Measurements from ENCODE around the gene KCNN4.
"Not testable (repeated sequence)": the region's sequence is repeated elsewhere in the genome, so short reads cannot be mapped to it uniquely, and the experiment has no call there.

Gene KCNN4

GRCh38 chr19:43780706-43781525 is at the start of gene KCNN4:
Gene KCNN4 (minus strand): TSS chr19:43780973. CDS start chr19:43780861, 112 bp downstream.
- no peak for DNase-seq

GRCh38 chr19:43826787-43827754 is 46.3 kb upstream of the KCNN4 start, which contains the start of gene ZNF283:
Gene ZNF283 (plus strand): TSS chr19:43827321. CDS start chr19:43833505, 6,184 bp downstream.
- peak; percentile 75 for DNase-seq

- DNase-seq: not testable (repeated sequence)
Measured at GRCh38 chr19:43824572-43824971, 43.8 kb upstream of the KCNN4 start.

- DNase-seq: not testable (repeated sequence)
Measured at GRCh38 chr19:43823856-43824255, 43.1 kb upstream of the KCNN4 start.

GRCh38 chr19:43820884-43821215 is 40.1 kb upstream of the KCNN4 start:
- no peak for DNase-seq

- DNase-seq: no peak
Measured at GRCh38 chr19:43820098-43820883, 39.5 kb upstream of the KCNN4 start.

- DNase-seq: no peak
Measured at GRCh38 chr19:43818500-43818899, 37.7 kb upstream of the KCNN4 start.

GRCh38 chr19:43817454-43817853 is 36.7 kb upstream of the KCNN4 start:
- not testable (repeated sequence) for DNase-seq

- no peak for DNase-seq
Measured at GRCh38 chr19:43814663-43815352, 34.0 kb upstream of the KCNN4 start.

GRCh38 chr19:43812688-43813087 is 31.9 kb upstream of the KCNN4 start:
- no peak for DNase-seq

GRCh38 chr19:43812259-43812658 is 31.5 kb upstream of the KCNN4 start:
- DNase-seq: no peak

- no peak for DNase-seq
Measured at GRCh38 chr19:43811837-43812236, 31.1 kb upstream of the KCNN4 start.

GRCh38 chr19:43809762-43810696 is 29.3 kb upstream of the KCNN4 start:
- DNase-seq: peak; percentile 61

- no peak for DNase-seq
Measured at GRCh38 chr19:43807651-43808050, 26.9 kb upstream of the KCNN4 start.

GRCh38 chr19:43806848-43807247 is 26.1 kb upstream of the KCNN4 start:
- DNase-seq: no peak

- not testable (repeated sequence) for DNase-seq
Measured at GRCh38 chr19:43806401-43806800, 25.6 kb upstream of the KCNN4 start.

GRCh38 chr19:43804432-43804831 is 23.7 kb upstream of the KCNN4 start:
- no peak for DNase-seq

- DNase-seq: no peak
Measured at GRCh38 chr19:43802216-43802951, 21.6 kb upstream of the KCNN4 start, which contains the start of gene LYPD5. Gene LYPD5 (minus strand): TSS chr19:43802447. CDS start chr19:43802380, 67 bp downstream.

- DNase-seq: no peak
Measured at GRCh38 chr19:43799502-43800142, 18.8 kb upstream of the KCNN4 start.
